Upper lobe of left lung (tissue), 4 donors: Measurements from ENCODE around the gene TMF1.

Experiments used
- CTCF ChIP-seq, 6 experiments: fragments of 450-650 bp in 4 of 6; fragments of 200-600 bp in 2 of 6; sonication (generic) in 2 of 6; IDR thresholded peaks; one replicate each; pipeline ENCODE4 v1.5.1; 2016 to 2019; ENCODE audit warnings: antibody characterized with exemption in 6 of 6
- EP300 ChIP-seq, 4 donors: sonication (generic); formaldehyde crosslinking; IDR thresholded peaks; one replicate each; pipeline ENCODE4 v1.5.1; 2017; ENCODE audit warnings: antibody characterized with exemption in 4 of 4, control low read depth in 2 of 4
- POLR2A ChIP-seq, 4 donors: fragments of 450-650 bp; IDR thresholded peaks; one replicate each; pipeline ENCODE4 v1.5.1; 2016 to 2017; ENCODE audit warnings: antibody characterized with exemption in 4 of 4, mild to moderate bottlenecking in 2 of 4
- POLR2AphosphoS5 ChIP-seq, 2 donors: sonication (generic); formaldehyde crosslinking; IDR thresholded peaks; one replicate each; pipeline ENCODE4 v1.5.1; 2017; ENCODE audit warnings: antibody characterized with exemption in 2 of 2

DNA sequence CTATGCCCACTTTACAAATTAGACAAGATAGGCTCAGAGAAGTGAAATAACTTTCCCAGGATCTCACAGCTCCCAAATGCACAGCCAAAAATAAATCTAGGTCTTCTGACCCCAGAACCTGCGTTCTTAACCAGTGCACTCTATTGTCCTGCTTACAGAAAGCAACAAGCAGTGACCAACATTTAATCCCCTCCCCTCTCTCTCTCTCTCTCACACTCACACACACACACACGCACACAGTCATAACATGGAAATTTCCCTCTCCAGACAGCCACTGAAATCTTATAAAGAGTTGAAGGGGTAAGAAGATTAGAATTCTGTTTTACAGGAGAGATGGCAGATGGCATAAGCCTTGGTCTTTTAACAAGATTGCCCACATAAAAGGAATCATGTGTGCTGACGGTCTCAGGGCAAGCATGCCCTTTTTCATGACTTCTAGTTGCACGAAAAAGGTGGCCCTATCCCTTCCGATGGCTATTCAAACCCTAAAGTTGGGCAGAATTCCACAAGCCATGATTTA, 68.1 kb downstream of the TMF1 start:
- TF ChIP-seq POLR2A (IDR thresholded peaks at IDR 0.05) (no peak), CTCF (IDR thresholded peaks at IDR 0.05) (no peak), POLR2AphosphoS5 (IDR thresholded peaks at IDR 0.05) (no peak), EP300 (IDR thresholded peaks at IDR 0.05) (no peak)
